ENCODE measurements around the gene SRRM4. TPM values are rescaled to one million over a fixed set of nuclear protein-coding genes. Genes with fewer than 3 reads are reported as not detected.
A peak's percentile ranks its signal among the peaks of the same experiment; 100 is the strongest.

SRRM4 gene
- total RNA-seq, 1 donor from 2014 or later = 1.7 TPM

- DNase-seq (ENCODE audit: low spot score in 2 of 2, unreplicated experiment in 2 of 2) = no peak
- Mint-ChIP-seq H3K9me3 (peaks cover 11% of the 10 kb centered on the region), H3K36me3 (no peaks in the 10 kb centered on the region), H3K4me1 (peaks cover 4% of the 10 kb centered on the region), H3K27me3 (ENCODE audit: low read depth) (peaks cover 9% of the 10 kb centered on the region), H3K4me3 (no peak overlapping the region), H3K27ac (no peak overlapping the region)
- no peak for TF ChIP-seq CTCF (IDR thresholded peaks at IDR 0.05; ENCODE audit: unreplicated experiment)
Measured at GRCh38 chr12:119113496-119113986, 132.2 kb downstream of the SRRM4 start.

DNA sequence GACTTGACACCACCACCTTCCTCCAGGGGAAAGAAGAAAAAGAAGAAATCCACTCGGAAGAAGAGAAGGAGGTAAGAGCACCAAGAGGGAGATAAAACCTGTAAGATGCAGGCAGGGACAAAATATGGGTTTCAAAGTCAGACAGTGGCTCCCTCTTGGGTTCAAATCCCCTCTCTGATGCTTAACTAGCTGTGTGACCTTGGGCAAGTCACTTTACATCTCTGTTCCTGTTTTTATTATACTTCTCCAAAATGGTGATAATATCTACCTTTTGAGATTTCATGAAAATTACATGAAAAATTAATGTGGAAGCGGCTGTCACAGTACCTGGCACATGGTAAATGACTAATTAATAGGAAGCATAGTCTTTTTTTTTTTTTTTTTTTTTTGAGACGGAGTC is 133.0 kb downstream of the SRRM4 start:
- peaks cover 6% of the 10 kb centered on the region for H3K27me3 Mint-ChIP-seq (ENCODE audit: low read depth)
- no peaks in the 10 kb centered on the region for H3K36me3 Mint-ChIP-seq
- TF ChIP-seq CTCF (IDR thresholded peaks at IDR 0.05; ENCODE audit: unreplicated experiment) = no peak
- H3K4me3 Mint-ChIP-seq = no peak overlapping the region
- H3K9me3 Mint-ChIP-seq = peaks cover 7% of the 10 kb centered on the region
- no peak for DNase-seq (ENCODE audit: low spot score in 2 of 2, unreplicated experiment in 2 of 2)
- H3K27ac Mint-ChIP-seq = no peak overlapping the region
- H3K4me1 Mint-ChIP-seq = peaks cover 11% of the 10 kb centered on the region

- H3K27me3 Mint-ChIP-seq (ENCODE audit: low read depth) = peaks cover 4% of the 10 kb centered on the region
Measured at GRCh38 chr12:119115296-119115905, 134.1 kb downstream of the SRRM4 start.

GRCh38 chr12:119117936-119118335 is 136.6 kb downstream of the SRRM4 start:
- H3K27ac Mint-ChIP-seq = no peak overlapping the region
- no peaks in the 10 kb centered on the region for H3K9me3 Mint-ChIP-seq
- peaks cover 16% of the 10 kb centered on the region for H3K4me1 Mint-ChIP-seq
- no peaks in the 10 kb centered on the region for H3K36me3 Mint-ChIP-seq
- H3K27me3 Mint-ChIP-seq (ENCODE audit: low read depth) = peaks cover 4% of the 10 kb centered on the region
- no peak for DNase-seq (ENCODE audit: low spot score in 2 of 2, unreplicated experiment in 2 of 2)
- H3K4me3 Mint-ChIP-seq = no peak overlapping the region
- TF ChIP-seq CTCF (IDR thresholded peaks at IDR 0.05; ENCODE audit: unreplicated experiment) = no peak

More at GRCh38 chr12:119115296-119115905, 134.1 kb downstream of the SRRM4 start:
- Mint-ChIP-seq H3K27ac (no peak overlapping the region), H3K4me1 (peaks cover 16% of the 10 kb centered on the region), H3K4me3 (no peak overlapping the region), H3K9me3 (peaks cover 4% of the 10 kb centered on the region), H3K36me3 (no peaks in the 10 kb centered on the region)
- DNase-seq (ENCODE audit: low spot score in 2 of 2, unreplicated experiment in 2 of 2) = peak in 1 of 2 experiments; percentile 57
- peak; percentile 97 for TF ChIP-seq CTCF (IDR thresholded peaks at IDR 0.05; ENCODE audit: unreplicated experiment)

GRCh38 chr12:119118625-119119024 is 137.3 kb downstream of the SRRM4 start:
- peaks cover 4% of the 10 kb centered on the region for H3K27me3 Mint-ChIP-seq (ENCODE audit: low read depth)
- no peaks in the 10 kb centered on the region for H3K36me3 Mint-ChIP-seq
- H3K9me3 Mint-ChIP-seq = no peaks in the 10 kb centered on the region
- DNase-seq (ENCODE audit: low spot score in 2 of 2, unreplicated experiment in 2 of 2) = peak in 1 of 2 experiments; percentile 42
- no peak for TF ChIP-seq CTCF (IDR thresholded peaks at IDR 0.05; ENCODE audit: unreplicated experiment)
- peaks cover 16% of the 10 kb centered on the region for H3K4me1 Mint-ChIP-seq
- peak overlapping the region; percentile 53 for H3K27ac Mint-ChIP-seq
- H3K4me3 Mint-ChIP-seq = no peak overlapping the region
